GM18505 (cell line): ENCODE measurements around the gene ZDHHC5.
"Not testable (repeated sequence)": the region's sequence is repeated elsewhere in the genome, so short reads cannot be mapped to it uniquely, and the experiment has no call there.

Source experiments
- ATAC-seq: cut with Tn5 transposase; IDR thresholded peaks from one replicate; pipeline ENCODE4 v1.9.1; 2021; ENCODE audit not compliant: unreplicated experiment
- POLR2A ChIP-seq: IDR thresholded peaks from 4 replicates; pipeline ENCODE4 v1.6.1; 2011; ENCODE audit warnings: borderline replicate concordance; ENCODE audit not compliant: insufficient read depth, insufficient read length; ENCODE audit errors: extremely low read depth

Gene ZDHHC5

GRCh38 chr11:57709802-57710367, 42.0 kb downstream of the ZDHHC5 start:
- TF ChIP-seq POLR2A, result no peak
- no peak for ATAC-seq

- no peak for TF ChIP-seq POLR2A
These were observed 43.7 kb downstream of the ZDHHC5 start, which contains the start of gene MED19 for GRCh38 chr11:57711414-57712255. TSS of gene MED19 (minus strand) at chr11:57712215. CDS start at chr11:57712179, 36 bp downstream.

DNA sequence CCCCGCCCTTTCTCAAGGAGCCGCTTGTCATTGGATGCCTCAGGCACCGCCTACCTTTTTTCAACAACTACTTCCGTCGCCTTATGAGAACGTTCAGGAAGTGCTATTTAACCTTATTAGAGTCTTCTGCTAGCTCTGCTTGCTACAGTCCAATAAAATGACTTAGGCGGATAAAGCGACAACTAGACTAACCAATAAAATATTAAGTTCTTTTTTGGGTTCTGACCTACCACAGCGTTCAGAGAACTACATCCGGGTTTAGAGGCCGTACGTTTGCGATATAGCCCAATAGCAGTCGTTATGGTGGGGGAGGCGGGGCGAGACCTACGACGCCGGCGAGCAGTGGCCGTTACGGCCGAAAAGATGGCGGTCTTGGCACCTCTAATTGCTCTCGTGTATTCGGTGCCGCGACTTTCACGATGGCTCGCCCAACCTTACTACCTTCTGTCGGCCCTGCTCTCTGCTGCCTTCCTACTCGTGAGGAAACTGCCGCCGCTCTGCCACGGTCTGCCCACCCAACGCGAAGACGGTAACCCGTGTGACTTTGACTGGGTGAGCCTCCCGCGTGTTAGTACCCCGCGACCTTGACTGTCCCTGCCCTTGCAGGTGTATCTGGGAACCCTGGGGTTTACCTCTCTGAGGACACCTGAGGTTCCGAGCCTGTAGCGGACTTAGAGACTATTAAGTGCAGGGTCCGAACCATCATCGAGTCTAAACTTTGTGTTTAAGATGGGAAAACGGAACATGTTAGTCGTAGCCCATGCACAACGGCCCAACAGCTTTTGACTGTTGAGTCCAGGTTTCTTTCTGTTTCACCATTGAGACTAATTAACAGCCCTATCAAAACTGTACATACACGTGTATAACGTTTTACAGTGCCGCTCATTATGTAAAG, 44.6 kb downstream of the ZDHHC5 start, which contains the start of gene TMX2:
Gene TMX2, plus strand, starts transcription at position 338 of the 895 bp plus-strand sequence. Its CDS starts 26 bp downstream, at position 364.
- TF ChIP-seq POLR2A, result peak; percentile 81
- peak; percentile 95 for ATAC-seq

More at GRCh38 chr11:57711414-57712255, 43.7 kb downstream of the ZDHHC5 start, which contains the start of gene MED19:
- ATAC-seq, result peak; percentile 39

DNA sequence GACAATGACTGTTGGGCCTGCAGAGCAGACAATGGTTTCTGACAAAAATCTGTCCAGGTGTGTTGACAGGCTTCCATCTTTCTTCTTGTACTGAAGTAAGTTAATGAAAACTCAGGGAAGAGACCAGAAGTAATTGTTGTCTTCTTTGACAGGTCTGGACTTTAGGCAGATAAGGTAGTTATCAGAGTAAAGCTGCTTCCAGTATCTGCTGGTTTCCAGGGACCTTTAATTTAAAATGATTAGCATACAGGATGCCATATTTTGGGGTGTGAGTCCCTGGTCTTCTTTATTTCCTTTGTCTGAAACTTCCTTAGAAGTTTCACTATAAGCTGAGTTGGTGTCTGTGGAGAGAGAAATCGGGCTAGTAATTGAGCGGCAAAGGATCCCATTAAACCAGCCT, 45.9 kb downstream of the ZDHHC5 start:
- ATAC-seq, result no peak

DNA sequence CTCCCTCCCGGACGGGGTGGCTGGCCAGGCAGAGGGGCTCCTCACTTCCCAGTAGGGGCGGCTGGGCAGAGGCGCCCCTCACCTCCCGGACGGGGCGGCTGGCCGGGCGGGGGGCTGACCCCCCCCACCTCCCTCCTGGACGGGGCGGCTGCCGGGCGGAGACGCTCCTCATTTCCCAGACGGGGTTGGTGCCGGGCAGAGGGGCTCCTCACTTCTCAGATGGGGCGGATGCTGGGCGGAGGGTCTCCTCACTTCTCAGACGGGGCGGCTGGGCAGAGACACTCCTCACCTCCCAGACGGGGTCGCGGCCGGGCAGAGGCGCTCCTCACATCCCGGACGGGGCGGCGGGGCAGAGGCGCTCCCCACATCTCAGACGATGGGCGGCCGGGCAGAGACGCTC, 48.8 kb downstream of the ZDHHC5 start:
- ATAC-seq, result not testable (repeated sequence)

More for the DNA sequence above, 45.9 kb downstream of the ZDHHC5 start:
- TF ChIP-seq POLR2A, result no peak

GRCh38 chr11:57727185-57727584, 59.3 kb downstream of the ZDHHC5 start:
- no peak for TF ChIP-seq POLR2A
- no peak for ATAC-seq

GRCh38 chr11:57728829-57729228, 60.9 kb downstream of the ZDHHC5 start:
- ATAC-seq, result no peak
- no peak for TF ChIP-seq POLR2A

DNA sequence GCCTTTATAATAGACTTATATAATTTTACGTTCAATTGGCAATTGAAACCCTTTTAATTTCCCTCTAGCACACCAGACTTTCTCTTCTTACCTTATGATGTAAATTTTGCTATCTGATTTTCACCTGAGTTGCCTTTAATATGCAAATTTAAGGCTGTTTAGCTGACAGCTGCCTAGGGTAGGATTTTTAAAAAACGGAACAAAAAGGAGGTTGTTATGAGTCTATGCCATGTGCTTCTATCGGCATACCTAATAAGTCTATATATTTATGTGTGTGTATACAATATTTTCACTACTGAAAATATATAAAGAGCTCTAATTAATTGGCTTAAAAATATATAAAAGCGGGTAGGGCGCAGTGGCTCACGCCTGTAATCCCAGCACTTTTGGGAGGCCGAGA, 61.6 kb downstream of the ZDHHC5 start:
- TF ChIP-seq POLR2A, result no peak
- no peak for ATAC-seq

DNA sequence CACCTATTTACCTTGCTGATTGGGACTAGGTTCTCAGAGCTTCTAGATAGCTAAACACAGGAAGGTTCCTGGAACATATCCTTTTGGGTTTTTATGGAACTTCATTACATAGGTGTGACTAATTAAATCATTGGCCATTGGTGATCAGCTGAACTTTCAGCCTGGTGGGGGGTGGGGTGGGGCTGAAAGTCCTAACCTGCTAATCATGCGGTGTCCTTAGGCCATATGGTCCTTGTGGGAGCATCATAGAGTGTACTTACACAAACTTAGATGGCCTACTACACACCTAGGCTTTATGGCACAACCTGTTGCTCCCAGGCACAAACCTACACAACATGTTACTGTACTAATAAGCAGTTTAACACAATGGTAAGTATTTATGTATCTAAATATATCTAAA, 64.7 kb downstream of the ZDHHC5 start:
- no peak for ATAC-seq
- TF ChIP-seq POLR2A, result no peak

GRCh38 chr11:57735619-57736298, 67.8 kb downstream of the ZDHHC5 start:
- no peak for TF ChIP-seq POLR2A
- no peak for ATAC-seq

GRCh38 chr11:57741132-57742086, 73.5 kb downstream of the ZDHHC5 start, which contains the start of gene SELENOH:
TSS of gene SELENOH (plus strand) at chr11:57741491. CDS start at chr11:57741596, 105 bp downstream.
- peak; percentile 90 for TF ChIP-seq POLR2A
- ATAC-seq, result peak; percentile 93

DNA sequence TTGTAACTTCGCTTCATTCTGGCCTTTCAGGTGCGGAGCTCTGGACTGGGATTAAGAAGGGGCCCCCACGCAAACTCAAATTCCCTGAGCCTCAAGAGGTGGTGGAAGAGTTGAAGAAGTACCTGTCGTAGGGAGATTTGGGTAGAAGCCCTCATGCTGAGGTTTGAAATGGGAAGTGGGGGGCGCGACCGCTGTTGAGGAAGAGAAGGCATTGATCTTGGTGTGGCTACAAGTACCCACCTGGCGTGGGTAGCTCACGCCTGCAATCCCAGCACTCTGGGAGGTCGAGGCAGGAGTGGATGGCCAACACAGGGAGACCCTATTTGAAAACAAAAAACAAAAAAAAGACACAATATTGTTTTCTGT, 74.2 kb downstream of the ZDHHC5 start:
- ATAC-seq, result no peak
- no peak for TF ChIP-seq POLR2A
